ENCODE results near the gene SYT13. TPM values are rescaled to one million over a fixed set of nuclear protein-coding genes. Genes with fewer than 3 reads are reported as not detected.
A peak's percentile ranks its signal among the peaks of the same experiment; 100 is the strongest.

Gene SYT13
- total RNA-seq, 1 experiment from 2014 or later = 17.6 TPM

DNA sequence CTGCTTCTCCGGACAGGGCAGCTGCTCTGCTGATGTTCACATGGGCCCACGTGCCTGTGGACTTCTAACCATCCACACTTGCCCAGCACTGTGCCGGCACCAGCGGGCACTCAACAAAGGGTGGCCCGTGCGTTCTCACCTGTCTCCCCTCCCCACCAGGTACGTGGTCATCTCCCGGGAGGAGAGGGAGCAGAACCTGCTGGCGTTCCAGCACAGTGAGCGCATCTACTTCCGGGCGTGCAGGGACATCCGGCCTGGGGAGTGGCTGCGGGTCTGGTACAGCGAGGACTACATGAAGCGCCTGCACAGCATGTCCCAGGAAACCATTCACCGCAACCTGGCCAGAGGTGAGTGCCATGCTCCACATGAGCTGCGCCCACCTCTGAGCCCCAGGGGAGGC is 66.7 kb downstream of the SYT13 start:
- DNase-seq (ENCODE audit: low spot score) = no peak

DNA sequence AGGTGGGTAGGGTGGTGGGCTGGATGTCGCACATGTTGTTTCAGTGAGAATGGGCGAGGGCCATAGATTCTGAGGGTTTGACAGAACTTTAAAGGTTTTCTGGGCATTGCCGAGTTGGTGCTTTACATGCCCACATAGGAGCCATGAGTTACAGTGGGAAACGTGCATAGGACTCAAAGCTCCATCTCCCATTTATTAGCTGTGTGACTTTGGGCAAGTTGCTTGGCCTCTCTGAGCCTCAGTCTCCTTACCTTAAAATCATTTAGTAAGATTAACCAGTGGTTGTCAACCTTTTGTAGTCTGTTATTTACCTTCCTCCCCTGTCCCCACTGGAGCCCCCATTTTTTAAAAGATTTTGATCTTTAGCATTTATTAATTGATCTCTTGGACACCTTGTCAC is 67.4 kb downstream of the SYT13 start:
- no peak for DNase-seq (ENCODE audit: low spot score)

DNA sequence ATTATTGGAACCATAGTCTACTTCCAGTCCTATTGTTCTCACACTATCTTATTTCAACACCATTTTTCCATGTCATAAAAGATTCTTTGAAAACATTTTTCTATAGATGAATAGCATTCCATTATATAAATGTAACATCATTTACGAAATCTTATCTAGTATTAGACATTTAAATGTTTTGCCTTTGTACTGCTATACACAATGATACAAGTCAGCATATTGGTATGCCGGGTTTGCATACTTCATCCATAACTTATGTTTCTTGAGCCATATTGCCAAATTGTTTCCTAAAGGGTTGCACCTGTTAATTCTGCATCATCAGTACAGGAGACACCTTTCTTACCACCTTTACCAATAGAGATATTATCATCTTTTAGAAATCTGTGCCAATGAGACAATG is 68.2 kb downstream of the SYT13 start:
- DNase-seq (ENCODE audit: low spot score) = no peak

DNA sequence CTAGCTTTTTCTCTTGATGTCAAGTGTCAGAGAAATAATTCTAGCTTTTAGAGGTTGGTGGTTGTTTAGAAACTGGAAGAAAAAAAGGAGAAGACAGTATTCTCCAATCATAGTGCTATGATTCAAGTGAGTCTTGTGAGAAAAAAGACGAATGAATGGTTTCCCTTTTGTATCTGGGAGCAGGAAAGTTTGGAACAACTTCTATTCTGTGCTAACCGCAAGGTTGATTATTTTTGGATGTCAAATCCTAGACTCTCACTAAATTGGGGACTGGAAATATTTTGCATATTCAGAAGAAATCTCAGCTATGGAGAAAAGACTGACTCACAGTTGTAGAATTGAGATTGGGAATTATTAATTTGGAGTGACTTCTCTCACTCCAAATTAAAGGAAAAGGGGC is 69.2 kb downstream of the SYT13 start:
- DNase-seq (ENCODE audit: low spot score) = no peak

DNA sequence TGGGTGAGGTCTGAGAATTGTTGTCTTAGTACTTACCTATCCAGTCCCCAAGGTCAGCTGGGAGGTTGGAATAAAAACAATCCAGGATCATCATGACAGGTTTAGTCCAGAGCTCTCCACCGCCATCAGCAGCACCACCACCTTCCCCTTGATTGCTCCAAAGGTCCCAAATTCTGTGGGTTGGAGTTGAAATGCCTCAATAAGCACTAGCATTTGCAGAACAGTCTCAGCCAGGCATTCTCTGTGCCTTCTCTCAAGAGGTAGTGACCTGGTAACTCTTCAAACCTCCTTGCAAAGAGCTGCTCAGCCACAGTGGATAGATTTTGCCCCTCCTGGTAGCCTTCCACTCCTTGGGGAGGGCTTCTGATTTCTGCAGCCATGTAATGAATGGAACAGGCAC is 70.1 kb downstream of the SYT13 start:
- no peak for DNase-seq (ENCODE audit: low spot score)

DNA sequence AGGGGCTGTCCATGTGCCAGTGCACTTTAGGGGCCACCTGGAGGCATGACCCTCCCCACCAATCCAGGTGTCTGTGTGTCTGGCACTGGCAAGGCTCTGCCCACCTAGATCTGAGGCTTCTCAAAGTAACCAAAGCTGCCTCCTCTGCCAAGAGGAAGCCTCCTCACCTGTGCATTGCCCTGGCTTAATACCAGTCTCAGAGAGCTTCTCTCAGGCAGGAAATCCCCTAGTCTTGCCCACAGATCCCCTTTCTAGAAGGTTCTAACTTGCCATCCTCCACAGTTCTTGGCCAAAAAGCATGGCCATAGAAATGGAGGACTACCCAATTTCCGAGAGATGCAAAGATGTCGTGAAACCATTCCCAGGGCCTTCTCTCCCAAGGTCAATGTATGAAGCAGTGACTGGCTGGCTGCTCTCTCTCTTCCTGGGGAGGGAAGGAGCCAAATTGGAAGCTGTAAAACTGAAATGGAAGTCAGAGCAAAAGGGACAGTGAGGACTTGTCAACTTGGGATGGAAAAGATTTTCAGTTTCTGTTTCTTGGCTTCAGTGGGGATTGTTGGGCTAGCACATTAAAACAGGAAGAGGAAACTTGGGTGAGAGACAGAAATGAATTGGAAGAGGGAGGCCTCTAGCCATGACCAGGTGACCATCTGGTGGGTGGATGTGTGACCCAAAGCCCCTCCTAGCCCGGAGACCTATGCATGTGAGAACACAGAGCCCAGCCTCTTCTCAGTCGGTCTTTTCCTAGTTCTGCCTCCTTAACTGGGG is 70.9 kb downstream of the SYT13 start:
- DNase-seq (ENCODE audit: low spot score) = no peak

DNA sequence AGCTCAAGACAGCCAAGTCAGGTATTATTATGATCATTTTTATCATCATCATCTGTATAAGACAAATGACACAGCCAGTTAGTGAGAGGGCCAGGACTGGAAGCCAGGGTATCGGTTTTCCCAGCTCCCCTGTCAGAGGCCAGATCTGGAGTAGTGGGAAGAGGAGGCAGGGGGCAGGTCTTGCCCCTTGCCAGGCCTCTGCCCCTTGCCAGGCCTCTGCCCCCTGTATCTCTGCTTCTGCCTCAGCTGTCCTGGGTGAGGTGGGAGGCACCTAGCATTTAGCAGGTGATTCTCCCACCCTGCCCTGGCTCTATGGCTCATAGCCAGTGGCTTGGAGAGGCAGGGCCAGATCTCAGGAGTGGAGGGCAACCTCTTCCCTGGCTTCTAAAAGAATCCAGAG is 72.4 kb downstream of the SYT13 start:
- no peak for DNase-seq (ENCODE audit: low spot score)

DNA sequence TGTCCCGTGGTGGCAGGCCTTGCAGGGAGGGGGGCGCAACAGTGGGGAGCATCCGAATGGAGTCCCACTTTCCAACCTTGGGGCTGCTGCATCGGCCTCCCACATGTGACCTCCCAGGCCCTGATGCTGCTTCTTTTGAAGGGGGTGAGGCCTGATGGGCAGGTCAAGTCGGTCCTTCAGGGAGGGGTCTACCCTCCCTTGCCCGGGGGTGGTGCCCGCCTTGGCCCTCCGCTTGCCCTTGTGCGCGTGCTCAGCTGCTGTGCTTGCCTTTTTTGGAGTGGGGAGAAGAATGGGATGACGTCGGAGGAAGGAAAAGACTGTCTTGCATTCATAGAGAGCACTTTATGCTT is 72.8 kb downstream of the SYT13 start:
- DNase-seq (ENCODE audit: low spot score) = no peak

DNA sequence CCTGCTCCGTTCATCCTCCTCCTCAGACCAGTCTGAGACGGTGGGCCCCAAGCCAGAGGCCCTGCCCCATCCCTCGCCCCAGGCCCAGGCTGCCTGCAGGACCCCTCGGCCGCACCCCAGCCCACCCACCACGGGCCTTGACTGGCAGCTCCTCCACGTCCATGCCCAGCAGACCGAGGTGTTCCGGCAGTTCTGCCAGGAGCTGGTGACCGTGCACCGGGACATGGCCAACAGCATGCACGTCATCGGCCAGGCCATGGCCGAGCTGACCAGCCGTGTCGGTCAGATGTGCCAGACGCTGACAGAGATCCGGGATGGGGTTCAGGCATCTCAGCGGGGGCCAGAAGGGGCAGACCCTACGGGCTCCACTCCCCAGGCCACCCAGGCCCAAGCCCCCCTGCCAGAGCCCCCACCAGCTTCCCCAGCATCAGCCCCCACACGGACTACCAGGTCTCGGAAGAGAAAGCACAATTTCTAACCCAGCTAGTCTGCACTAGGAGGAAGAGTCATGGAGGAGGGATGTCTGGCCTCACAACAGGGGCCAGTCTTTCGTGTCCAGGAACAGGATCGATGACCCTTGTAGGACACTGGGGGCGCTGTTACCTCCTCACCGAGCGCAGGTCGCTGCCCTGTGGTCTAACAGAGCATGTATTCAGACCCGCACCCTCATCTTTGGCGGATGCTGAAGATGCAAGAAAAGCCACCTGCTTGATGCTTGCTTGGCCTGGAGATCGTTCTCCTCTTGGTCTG is 73.4 kb downstream of the SYT13 start:
- no peak for DNase-seq (ENCODE audit: low spot score)

DNA sequence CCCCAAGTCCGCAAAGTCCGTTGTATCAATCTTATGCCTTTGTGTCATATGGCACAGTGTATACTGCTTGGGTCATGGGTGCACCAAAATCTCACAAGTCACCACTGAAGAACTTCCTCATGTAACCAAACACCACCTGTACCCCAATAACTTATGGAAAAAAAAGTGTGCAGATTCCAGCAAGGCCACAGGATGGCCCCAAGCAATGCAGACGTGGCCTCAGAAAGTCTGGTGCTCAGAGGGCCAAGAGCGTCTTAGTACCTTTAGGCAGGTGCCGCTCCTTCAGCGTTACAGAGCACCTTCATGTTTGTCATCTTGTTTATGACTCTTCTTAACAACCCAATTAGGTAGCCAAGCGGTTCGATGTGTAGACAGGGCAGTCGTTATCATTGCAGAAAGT is 74.4 kb downstream of the SYT13 start:
- peak; percentile 45 for DNase-seq (ENCODE audit: low spot score)

DNA sequence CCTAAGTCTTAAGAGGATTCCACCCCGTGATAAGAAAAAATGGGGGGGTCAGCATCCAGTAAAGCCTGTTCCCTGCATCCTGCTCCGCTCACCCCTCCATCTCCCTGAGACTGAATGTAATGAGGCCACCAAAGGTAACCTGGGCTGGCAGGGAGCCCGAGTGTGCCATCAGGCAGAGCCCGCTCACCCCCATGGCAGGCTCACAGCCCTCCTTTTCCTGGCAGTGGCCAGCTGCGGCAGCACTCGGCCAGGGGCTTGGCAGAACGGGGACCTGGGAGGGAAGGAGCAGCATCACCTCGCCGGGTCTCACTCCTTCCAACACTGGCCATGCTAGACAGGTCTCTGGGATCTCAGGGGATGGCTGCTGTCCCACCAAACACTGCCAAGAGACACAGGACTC is 75.3 kb downstream of the SYT13 start:
- no peak for DNase-seq (ENCODE audit: low spot score)

DNA sequence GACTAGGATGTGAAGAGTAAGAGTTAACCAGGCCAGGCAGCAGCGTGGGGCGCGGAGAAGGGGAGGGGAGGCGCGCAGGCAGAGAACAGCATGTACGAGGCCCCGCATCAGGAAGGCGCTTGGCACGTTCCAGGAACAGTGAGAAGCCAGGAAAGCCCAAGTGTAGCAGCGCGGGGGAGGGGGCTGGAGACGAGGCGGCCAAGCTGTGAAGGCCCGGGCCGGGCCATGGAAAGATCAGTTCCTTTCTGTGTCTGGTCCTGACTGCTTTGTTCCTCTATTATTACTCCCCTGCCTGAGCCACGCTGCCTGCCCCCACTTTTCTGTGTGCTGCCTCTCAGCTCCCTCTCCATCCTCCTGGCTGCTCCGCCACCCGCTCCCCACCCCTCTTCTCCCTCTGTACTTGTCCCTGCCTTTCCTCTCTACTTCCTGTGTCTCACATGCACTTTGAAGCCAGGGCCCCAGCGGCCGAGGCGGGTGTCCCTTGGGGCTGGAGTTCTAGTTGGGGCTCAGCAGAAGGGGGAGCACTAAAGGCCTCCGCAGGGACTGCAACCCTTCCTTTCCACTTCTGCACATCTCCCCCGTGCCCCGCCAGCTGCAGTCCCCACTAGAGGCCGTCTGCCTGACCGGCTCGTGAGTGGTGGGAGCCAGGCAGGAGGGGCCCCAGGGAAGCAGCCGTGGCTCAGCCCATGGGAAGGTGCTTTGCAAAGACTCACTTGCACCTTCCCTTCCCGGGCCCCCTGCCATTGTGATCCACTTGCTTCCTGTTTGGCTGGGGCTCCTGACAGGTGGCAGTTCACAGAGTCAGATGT is 76.0 kb downstream of the SYT13 start:
- DNase-seq (ENCODE audit: low spot score) = no peak

DNA sequence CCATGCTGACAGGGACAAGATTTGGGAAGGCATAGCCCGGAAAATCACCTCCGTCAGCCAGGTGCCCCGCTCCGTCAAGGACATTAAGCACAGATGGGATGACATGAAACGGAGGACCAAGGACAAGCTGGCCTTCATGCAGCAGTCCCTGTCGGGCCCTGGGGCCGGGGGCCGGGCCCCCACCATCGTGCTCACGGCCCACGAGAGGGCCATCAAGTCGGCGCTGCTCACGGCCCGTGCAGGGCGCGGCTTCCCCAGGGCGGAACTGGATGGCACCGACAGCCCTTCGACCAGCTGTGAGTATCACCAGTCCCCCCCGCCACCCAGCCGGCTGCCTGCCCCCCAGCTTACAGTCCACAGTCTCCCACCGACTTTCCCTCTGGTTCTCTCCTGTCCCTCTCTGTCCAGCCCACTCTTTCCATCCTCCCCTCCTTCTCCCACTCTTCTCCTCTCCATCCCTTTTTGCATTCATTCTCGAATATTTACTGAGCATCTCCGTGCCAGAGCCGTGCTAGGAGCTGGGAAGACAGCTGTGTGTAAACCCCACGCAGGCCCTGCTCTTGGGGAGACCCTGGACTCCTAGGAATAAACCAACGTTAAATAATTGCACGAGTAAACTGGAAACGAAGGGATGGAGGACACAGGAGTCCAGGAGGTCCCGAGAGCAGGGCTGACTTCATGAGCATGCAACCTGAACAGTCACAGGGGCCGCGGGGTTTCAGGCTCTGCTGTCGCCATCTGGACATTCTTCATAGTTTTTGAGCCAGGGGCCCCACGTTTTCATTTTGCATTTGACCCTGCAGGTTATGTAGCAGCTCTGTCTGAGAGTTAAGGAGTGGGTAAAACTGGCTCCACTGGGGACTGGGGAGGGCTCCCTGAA is 76.9 kb downstream of the SYT13 start:
- no peak for DNase-seq (ENCODE audit: low spot score)

DNA sequence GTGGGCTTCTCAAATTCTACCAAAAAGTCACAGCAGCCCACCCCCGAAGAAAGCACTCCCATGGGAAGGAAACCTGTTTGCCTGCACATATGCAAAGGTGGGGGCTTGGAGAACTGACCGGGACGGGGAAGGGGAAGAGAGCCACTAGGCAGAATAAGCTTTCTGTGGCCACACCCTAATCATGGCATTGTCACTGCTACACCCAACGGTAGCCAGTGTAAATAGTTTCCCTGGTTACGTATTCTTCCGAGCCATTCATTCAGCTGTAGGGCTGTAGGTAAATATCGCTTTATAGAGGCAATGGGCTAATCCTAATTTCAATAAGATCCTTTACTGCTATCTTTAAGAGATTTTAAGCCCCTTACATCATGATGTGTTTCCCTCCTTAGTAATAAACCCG is 78.0 kb downstream of the SYT13 start:
- DNase-seq (ENCODE audit: low spot score) = peak; percentile 57

DNA sequence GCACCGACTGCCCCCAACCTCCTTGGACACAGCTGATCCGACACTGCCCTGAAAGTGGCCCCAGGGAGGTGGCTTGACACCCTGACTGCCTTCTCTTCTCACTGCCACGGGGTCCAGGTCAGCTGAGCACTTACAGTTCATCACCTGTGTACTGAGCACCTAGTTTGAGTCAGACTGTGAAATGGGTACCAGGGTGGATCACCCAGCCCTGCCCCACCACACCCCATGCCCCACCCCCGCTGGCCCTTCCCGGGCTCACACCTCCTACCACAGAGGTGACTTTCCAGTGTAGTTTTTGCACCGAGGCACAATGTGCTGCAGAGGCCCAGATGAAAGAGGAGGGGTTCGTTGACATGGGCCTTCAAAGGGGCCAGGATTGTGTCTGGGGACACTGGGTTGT is 80.2 kb downstream of the SYT13 start:
- DNase-seq (ENCODE audit: low spot score) = no peak

DNA sequence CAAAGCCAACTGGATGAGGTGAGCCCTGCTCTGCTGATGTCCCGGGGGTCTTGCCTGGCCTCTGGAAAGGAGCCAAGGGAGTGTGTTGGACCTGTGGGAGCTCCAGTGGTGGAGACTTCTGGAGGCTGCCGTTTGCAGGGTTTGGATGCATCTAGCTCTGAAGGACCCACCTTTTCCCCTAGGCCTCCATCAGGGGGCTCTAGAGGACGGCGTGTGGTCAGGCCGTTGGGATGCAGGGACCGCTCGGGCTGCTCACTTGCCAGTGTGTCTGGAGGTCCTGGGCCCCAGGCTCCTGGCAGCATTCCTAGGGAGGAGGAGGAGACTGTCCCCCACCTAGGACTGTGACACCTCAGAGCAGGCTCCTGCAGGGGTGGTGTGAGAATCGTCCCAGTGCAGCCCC is 81.4 kb downstream of the SYT13 start:
- DNase-seq (ENCODE audit: low spot score) = no peak

DNA sequence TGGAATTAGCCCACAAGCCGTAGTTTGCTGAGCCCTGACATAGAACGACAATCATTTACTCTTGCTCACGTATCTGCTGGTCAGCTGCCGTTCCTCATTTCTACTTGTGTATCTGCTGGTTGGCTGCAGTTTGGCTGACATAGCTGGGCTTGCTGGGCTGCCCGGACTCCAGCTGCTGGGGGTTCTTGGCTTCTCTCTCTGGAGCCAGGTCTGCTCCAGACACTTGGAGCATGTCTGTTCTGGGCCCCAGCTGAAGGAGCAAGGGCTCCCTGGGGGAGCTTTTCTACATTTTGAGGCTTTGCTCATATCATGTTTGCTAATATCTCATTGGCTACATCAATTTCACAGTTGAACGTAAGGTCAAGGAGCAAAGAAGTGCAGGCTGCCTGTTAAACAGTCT is 92.4 kb downstream of the SYT13 start:
- no peak for DNase-seq (ENCODE audit: low spot score)

Data from HT-29 (cell line).